ENCODE data around the gene NOS3. TPM values are rescaled to one million over a fixed set of nuclear protein-coding genes. Genes with fewer than 3 reads are reported as not detected.

Gene NOS3
- total RNA-seq, 1 experiment from 2014 or later, result not detected

DNA sequence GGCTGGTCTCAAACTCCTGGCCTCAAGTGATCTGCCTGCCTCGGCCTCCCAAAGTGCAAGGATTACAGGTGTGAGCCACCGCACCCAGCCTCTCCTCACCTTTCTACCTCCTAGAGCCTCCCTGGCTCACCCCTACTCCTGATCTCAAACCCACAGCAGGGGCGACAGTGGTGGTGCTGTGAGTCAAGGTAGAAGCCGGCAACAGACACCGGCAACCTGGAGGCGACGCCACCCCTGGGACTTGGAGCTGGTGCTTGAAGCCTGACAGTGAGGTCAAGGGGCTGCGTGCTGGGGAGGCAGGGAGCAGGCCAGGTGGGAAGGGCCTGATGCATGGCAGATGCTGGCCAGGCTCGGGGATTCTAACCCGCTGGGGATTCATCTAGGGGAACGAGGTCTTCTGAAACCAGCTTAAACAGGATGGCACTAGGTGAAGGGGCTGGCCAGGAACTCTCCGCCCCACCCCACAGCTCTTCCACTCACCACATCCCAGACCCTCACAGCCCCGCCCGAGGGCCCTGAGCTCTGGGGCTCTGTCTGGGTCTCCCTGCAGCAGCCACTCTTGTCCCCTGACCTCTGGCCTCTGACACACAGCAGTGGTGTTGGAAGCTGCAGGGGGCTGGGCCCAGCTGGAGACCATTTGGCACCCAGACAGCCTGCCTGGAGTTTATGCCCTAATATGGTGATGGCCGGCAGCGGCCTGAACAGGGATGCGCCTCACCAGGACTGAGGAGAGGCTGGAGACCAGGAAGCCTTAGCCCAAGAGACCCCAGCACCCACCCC, 29.1 kb upstream of the NOS3 start:
- DNase-seq (ENCODE audit: low read depth, low spot score), result no peak
- in situ Hi-C loops (cut with HindIII; ENCODE audit: low pct_unique_long_range_greater_than_20kb, low sequenced_read_pairs), result no loop called here

- no peak for DNase-seq (ENCODE audit: low read depth, low spot score)
- in situ Hi-C loops (cut with HindIII; ENCODE audit: low pct_unique_long_range_greater_than_20kb, low sequenced_read_pairs), result no loop called here
These were observed 28.6 kb upstream of the NOS3 start for GRCh38 chr7:150962290-150962552.

- DNase-seq (ENCODE audit: low read depth, low spot score), result peak; percentile 68
- in situ Hi-C loops (cut with HindIII; ENCODE audit: low pct_unique_long_range_greater_than_20kb, low sequenced_read_pairs), result no loop called here
These were observed 28.0 kb upstream of the NOS3 start for GRCh38 chr7:150962553-150963399.

- in situ Hi-C loops (cut with HindIII; ENCODE audit: low pct_unique_long_range_greater_than_20kb, low sequenced_read_pairs), result no loop called here
These were observed 26.9 kb upstream of the NOS3 start for GRCh38 chr7:150963707-150964559.

DNA sequence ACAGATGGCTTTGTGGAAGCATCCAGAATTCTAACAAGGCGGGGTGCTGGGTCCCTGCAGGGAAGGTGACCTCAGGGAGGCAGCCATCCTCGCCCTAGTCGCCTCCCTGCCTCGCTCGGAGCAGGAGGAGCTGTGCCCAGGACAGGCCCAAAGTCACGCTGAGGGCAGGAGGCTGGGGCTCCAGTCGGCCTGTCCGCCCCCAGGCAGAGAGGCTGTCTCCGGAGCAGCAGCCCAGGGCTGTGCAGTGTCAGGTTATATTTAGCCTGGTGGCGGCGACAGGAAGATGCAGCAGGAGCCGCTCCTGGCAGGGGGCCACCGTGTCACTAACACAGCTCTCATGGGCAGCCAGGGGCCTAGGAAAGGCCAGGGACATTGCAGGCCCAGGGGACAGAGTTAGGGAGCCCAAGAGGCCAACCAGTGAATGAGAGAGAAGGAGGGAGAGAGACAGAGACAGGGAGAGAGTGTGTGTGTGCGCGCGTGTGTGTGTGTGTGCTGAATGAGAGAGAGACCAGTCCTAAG, 26.2 kb upstream of the NOS3 start:
- no peak for DNase-seq (ENCODE audit: low read depth, low spot score)
- in situ Hi-C loops (cut with HindIII; ENCODE audit: low pct_unique_long_range_greater_than_20kb, low sequenced_read_pairs), result no loop called here

More at GRCh38 chr7:150963707-150964559, 26.9 kb upstream of the NOS3 start:
- no peak for DNase-seq (ENCODE audit: low read depth, low spot score)

DNA sequence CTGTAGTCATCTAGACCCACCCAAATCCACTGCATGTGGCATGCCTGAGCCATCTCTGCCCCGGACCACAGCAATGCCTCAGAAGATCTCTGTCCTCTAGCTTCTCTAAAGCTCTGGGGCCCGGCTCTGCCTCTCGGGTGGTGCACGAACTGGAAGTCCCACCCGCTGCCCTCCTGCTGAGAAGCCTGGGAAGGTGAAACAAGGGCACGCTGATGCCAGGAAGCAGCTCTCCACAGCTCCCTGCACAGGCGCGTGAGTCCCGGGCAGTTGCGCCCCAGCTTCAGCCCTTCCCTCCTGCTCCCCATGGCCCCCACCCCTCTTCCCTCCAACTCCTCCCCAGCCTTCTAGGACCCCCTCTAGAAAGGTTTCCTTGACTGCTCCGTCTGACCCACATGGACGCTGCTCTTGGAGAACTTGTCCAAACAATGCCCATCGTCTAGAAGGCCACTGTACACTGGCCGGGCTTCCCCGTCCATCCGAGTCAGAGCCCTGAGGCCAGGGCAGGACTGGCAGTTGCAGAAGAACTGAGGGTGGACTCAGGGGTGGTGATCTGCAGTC, 25.5 kb upstream of the NOS3 start:
- in situ Hi-C loops (cut with HindIII; ENCODE audit: low pct_unique_long_range_greater_than_20kb, low sequenced_read_pairs), result no loop called here
- no peak for DNase-seq (ENCODE audit: low read depth, low spot score)

GRCh38 chr7:150966002-150966401, 24.8 kb upstream of the NOS3 start:
- in situ Hi-C loops (cut with HindIII; ENCODE audit: low pct_unique_long_range_greater_than_20kb, low sequenced_read_pairs), result no loop called here
- DNase-seq (ENCODE audit: low read depth, low spot score), result peak; percentile 48

- no peak for DNase-seq (ENCODE audit: low read depth, low spot score)
- in situ Hi-C loops (cut with HindIII; ENCODE audit: low pct_unique_long_range_greater_than_20kb, low sequenced_read_pairs), result no loop called here
These were observed 23.5 kb upstream of the NOS3 start for GRCh38 chr7:150967349-150967748.

DNA sequence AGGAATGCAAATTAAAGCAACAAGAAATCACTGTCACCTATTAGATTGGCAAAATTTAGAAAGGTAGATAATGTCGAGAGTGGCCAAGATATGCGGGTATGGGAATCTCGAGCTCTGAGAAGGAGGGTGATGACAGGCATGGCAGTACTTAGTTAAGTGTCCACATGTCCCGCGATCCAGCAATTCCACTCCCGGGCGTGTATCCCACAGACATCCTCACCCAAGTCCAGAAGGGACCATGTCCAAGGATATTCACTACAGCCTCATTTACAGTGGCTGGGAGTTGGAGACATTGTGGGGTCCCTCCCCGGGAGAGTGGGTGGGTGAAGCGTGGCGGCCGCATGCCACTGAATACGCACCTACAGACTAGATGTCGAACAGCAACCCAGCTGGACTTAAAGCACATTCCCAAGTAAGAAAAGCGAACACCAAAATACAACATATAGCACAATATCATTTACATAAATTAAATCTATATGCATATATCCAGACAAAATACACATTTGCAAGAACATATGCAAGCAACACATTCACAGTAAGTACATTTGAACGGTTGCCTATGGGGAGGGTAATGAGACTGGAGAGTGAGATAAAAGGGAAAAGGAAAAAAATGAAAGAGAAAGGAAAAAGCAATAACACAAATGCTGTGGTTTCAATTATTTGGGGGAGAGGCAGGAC, 22.6 kb upstream of the NOS3 start:
- DNase-seq (ENCODE audit: low read depth, low spot score), result no peak
- in situ Hi-C loops (cut with HindIII; ENCODE audit: low pct_unique_long_range_greater_than_20kb, low sequenced_read_pairs), result no loop called here

GRCh38 chr7:150968734-150969372, 22.0 kb upstream of the NOS3 start:
- in situ Hi-C loops (cut with HindIII; ENCODE audit: low pct_unique_long_range_greater_than_20kb, low sequenced_read_pairs), result no loop called here
- DNase-seq (ENCODE audit: low read depth, low spot score), result no peak

DNA sequence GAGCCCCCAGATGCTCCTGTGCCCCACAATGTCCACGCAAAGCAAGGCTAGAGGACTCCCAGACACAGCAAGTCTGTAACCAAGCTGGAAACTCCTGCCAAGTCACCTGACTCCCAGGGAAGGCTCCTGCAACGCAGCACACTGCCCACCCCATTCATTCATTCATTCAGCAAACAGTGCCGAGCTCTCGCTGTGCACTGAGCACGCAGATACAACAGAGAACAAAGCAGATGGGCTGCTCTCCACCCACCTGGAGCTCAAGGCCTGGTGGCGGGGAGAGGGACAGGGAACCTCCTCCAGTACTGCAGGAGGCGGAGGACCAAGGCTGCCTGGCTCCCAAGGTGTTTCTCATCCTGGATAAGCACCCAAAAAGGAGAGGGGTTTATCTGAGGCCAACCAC, 21.3 kb upstream of the NOS3 start:
- no peak for DNase-seq (ENCODE audit: low read depth, low spot score)
- in situ Hi-C loops (cut with HindIII; ENCODE audit: low pct_unique_long_range_greater_than_20kb, low sequenced_read_pairs), result no loop called here

- no peak for DNase-seq (ENCODE audit: low read depth, low spot score)
- in situ Hi-C loops (cut with HindIII; ENCODE audit: low pct_unique_long_range_greater_than_20kb, low sequenced_read_pairs), result no loop called here
These were observed 20.4 kb upstream of the NOS3 start for GRCh38 chr7:150970424-150970823.

GRCh38 chr7:150971242-150972022, 19.4 kb upstream of the NOS3 start:
- DNase-seq (ENCODE audit: low read depth, low spot score), result no peak
- in situ Hi-C loops (cut with HindIII; ENCODE audit: low pct_unique_long_range_greater_than_20kb, low sequenced_read_pairs), result no loop called here

DNA sequence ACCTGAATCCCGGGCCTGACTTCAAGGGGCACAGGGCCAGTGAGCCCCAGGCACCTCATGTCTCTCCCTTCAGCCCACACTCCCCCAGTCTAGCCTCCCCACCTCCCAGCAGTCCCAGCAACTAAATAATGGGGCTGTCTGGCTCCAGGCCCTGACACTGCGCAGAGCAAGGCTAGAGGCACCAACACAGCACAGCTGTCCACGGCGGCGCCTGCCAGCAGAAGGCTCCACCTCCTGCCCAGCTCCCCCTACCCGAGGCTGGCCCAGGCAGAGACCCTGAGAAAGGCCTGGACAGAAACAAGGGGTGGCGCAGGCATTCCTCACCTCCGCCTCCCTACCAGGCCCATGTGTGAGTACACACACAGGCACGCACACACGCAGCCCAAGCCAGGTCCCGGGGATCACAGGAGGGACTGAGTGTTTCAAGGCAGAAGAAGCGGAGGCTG, 18.8 kb upstream of the NOS3 start:
- in situ Hi-C loops (cut with HindIII; ENCODE audit: low pct_unique_long_range_greater_than_20kb, low sequenced_read_pairs), result no loop called here
- DNase-seq (ENCODE audit: low read depth, low spot score), result no peak

DNA sequence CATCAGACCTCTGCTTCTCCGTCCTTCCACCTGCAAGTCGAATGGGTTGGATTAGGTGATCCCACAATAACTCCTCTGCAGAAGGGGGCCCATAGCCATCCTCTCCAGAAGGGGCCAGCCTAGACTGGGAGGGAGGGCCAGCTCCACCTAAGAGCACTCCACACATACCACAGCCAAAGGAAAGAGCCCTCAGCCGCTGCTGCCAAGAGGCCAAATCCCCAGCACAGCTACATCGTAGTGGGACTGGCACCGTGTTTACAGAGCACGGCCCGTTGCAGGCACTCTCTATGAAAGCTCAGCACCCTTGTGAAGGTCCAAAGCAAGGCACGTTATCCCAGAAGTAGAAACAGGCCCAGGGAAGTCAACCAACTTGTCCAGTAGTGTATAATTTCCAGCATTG, 18.1 kb upstream of the NOS3 start:
- no peak for DNase-seq (ENCODE audit: low read depth, low spot score)

More for the DNA sequence above, 18.1 kb upstream of the NOS3 start:
- in situ Hi-C loops (cut with HindIII; ENCODE audit: low pct_unique_long_range_greater_than_20kb, low sequenced_read_pairs), result no loop called here

Data from SK-MEL-5 (cell line).